Measurements from ENCODE around the gene SH3BP4. TPM values are rescaled to one million over a fixed set of nuclear protein-coding genes. Genes with fewer than 3 reads are reported as not detected.

SH3BP4 gene
- total RNA-seq, 1 donor, result 49.7 TPM

DNA sequence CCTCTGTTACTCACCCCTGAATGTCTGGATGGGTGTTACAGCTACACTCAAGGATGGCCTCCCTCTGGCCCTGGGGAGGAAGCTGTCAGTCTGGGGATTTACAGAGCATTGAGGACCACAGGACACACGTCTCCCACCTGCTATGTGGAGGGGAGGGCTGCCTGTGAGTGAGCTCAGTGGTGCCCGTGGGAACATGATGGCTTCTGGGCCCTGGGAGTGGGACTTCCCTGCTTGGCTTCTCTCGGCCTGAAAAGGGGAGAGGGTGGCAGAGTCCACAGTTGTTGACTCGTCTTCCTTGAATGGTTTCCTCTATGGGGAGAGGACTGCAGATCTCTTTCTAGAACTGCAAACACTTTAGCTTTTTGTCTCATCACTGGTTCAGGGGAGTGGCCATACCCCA is 79.1 kb downstream of the SH3BP4 start:
- H3K4me3 ChIP-seq (ENCODE audit: low read depth, low read length), result no peak overlapping the region
- no peak for TF ChIP-seq CTCF (IDR thresholded peaks at IDR 0.05; ENCODE audit: insufficient read depth, low read length)
- no peak for DNase-seq (ENCODE audit: low read depth)

GRCh38 chr2:235031686-235032373 is 80.0 kb downstream of the SH3BP4 start:
- H3K4me3 ChIP-seq (ENCODE audit: low read depth, low read length), result no peak overlapping the region
- DNase-seq (ENCODE audit: low read depth), result no peak
- no peak for TF ChIP-seq CTCF (IDR thresholded peaks at IDR 0.05; ENCODE audit: insufficient read depth, low read length)

- no peak for TF ChIP-seq CTCF (IDR thresholded peaks at IDR 0.05; ENCODE audit: insufficient read depth, low read length)
- no peak for DNase-seq (ENCODE audit: low read depth)
- no peak overlapping the region for H3K4me3 ChIP-seq (ENCODE audit: low read depth, low read length)
These were observed 80.6 kb downstream of the SH3BP4 start for GRCh38 chr2:235032466-235032865.

DNA sequence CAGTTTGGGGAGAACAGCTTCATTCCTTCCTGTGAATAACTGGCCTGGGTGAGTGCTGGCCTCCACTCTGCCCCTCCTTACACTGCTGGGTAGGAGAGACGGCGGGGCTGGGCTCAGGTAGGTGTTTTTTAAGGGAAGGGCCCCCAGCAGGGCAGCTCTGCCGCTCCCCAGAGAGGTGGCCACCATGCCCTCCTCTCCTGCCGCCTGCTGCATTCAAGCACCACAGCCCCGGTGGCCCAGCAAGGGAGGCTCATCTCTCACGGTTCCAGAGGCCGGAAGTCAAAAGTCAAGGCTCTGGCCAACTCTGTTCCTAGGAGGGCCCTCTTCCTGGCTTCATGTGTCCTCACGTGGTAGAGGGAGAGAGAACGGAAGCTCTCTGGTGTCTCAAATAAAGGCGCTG is 81.1 kb downstream of the SH3BP4 start:
- TF ChIP-seq CTCF (IDR thresholded peaks at IDR 0.05; ENCODE audit: insufficient read depth, low read length), result no peak
- H3K4me3 ChIP-seq (ENCODE audit: low read depth, low read length), result no peak overlapping the region
- DNase-seq (ENCODE audit: low read depth), result no peak

DNA sequence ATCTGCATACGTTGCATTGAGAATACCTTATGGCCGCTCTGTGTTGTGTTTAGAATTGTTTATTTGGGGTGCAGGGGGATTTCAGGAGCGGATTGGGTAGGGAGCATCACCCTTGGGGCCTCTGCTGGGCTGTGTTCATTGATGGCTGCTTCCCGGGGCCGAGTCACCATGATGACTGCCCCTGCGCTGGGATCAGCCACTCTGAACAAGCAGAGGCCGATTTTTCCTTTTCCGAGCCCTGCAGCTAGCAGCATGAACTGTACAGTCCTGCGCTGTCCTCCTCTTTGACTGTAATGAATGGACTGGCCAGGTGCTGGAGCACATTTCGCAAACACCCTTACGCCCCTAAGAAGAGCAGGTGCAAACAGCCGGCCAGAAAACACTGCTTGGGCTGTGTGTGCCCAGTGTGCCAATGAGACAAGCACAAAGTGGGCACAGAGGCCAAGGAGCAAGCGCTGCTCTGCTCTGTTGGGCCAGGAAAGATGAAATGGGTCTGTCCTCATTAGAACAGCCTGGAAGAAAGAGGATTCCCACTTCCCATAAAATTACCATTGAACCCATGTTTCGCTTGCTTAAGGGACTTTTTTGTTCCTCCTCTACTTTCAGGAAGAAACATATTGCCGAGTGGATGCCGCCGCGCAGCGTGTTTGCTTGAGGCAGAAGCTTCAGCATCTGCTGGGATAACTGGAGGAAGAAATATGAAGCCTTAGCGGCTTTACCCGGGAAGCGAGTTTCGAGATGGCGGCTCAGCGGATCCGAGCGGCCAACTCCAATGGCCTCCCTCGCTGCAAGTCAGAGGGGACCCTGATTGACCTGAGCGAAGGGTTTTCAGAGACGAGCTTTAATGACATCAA is 82.7 kb downstream of the SH3BP4 start:
- no peak overlapping the region for H3K4me3 ChIP-seq (ENCODE audit: low read depth, low read length)
- DNase-seq (ENCODE audit: low read depth), result no peak

GRCh38 chr2:235037604-235038166 is 85.9 kb downstream of the SH3BP4 start:
- DNase-seq (ENCODE audit: low read depth), result no peak

More for the DNA sequence above, 82.7 kb downstream of the SH3BP4 start:
- no peak for TF ChIP-seq CTCF (IDR thresholded peaks at IDR 0.05; ENCODE audit: insufficient read depth, low read length)

More at GRCh38 chr2:235037604-235038166, 85.9 kb downstream of the SH3BP4 start:
- no peak overlapping the region for H3K4me3 ChIP-seq (ENCODE audit: low read depth, low read length)
- no peak for TF ChIP-seq CTCF (IDR thresholded peaks at IDR 0.05; ENCODE audit: insufficient read depth, low read length)

Data from fibroblast of the aortic adventitia (primary cell).